DND-41 (cell line): ENCODE measurements around the gene ZIC2.
"Not testable (repeated sequence)": the region's sequence is repeated elsewhere in the genome, so short reads cannot be mapped to it uniquely, and the experiment has no call there.

ENCODE experiments used
- ATAC-seq: fragments of 200-7000 bp; cut with Tn5 transposase; 3 replicates; pipeline ENCODE4 v1.9.1; 2021; ENCODE audit warnings: low read depth; ENCODE audit not compliant: insufficient read depth
- DNase-seq: peaks from one replicate; pipeline ENCODE4 v3.0.0-alpha.2; 2020
- H2AFZ ChIP-seq: 2 replicates; pipeline ENCODE4 v1.6.0; 2012; ENCODE audit warnings: low read depth, low read length
- H3K27ac ChIP-seq: 2 replicates; pipeline ENCODE4 v1.5.1; 2012; ENCODE audit warnings: low read length, inconsistent platforms
- H3K27me3 ChIP-seq: fragments of 200-600 bp; sonication (generic); 2 replicates; pipeline ENCODE4 v1.6.0; 2012; ENCODE audit warnings: low read length, mild to moderate bottlenecking, inconsistent platforms; ENCODE audit not compliant: insufficient read depth, poor library complexity
- H3K36me3 ChIP-seq: 2 replicates; pipeline ENCODE4 v1.5.1; 2012; ENCODE audit warnings: low read length, inconsistent platforms; ENCODE audit not compliant: insufficient read depth
- H3K4me1 ChIP-seq: 2 replicates; pipeline ENCODE4 v1.5.1; 2012; ENCODE audit warnings: mild to moderate bottlenecking, low read length; ENCODE audit not compliant: insufficient read depth
- H3K4me2 ChIP-seq: 2 replicates; pipeline ENCODE4 v1.6.0; 2012; ENCODE audit warnings: mild to moderate bottlenecking, moderate library complexity, low read length, inconsistent platforms; ENCODE audit not compliant: insufficient read depth
- H3K4me3 ChIP-seq, 2 experiments: fragments of 200-600 bp in 1 of 2; shearing (Covaris generic) in 1 of 2; 2 replicates each; pipeline ENCODE4 v1.5.1; 2012 to 2016; ENCODE audit warnings: inconsistent platforms in 2 of 2, low read length in 2 of 2, mild to moderate bottlenecking in 2 of 2, low read depth in 1 of 2, moderate library complexity in 1 of 2
- H3K79me2 ChIP-seq: 2 replicates; pipeline ENCODE4 v1.6.0; 2012; ENCODE audit warnings: low read length, inconsistent platforms; ENCODE audit not compliant: insufficient read depth
- H3K9ac ChIP-seq: 2 replicates; pipeline ENCODE4 v1.6.0; 2012; ENCODE audit warnings: low read depth, mild to moderate bottlenecking, inconsistent platforms, low read length, moderate library complexity
- H3K9me3 ChIP-seq: 2 replicates; pipeline ENCODE4 v1.5.1; 2012; ENCODE audit warnings: low read length, moderate library complexity, mild to moderate bottlenecking, inconsistent platforms; ENCODE audit not compliant: insufficient read depth, severe bottlenecking
- H4K20me1 ChIP-seq: 2 replicates; pipeline ENCODE4 v1.6.0; 2012; ENCODE audit warnings: low read length; ENCODE audit not compliant: insufficient read depth
- CTCF ChIP-seq: IDR thresholded peaks from 2 replicates; pipeline ENCODE4 v1.5.1; 2012; ENCODE audit warnings: borderline replicate concordance, low read length, moderate library complexity, mild to moderate bottlenecking; ENCODE audit not compliant: poor library complexity, severe bottlenecking; ENCODE audit errors: extremely low read depth
- EZH2 ChIP-seq: IDR thresholded peaks from 3 replicates; pipeline ENCODE4 v1.6.1; 2012; ENCODE audit warnings: borderline replicate concordance, low read depth, mild to moderate bottlenecking, moderate library complexity, low read length, inconsistent platforms; ENCODE audit not compliant: severe bottlenecking

Gene ZIC2

GRCh38 chr13:99949679-99950413 is 31.7 kb upstream of the ZIC2 start:
- no peaks in the 10 kb centered on the region for H3K79me2 ChIP-seq

GRCh38 chr13:99951666-99952065 is 29.9 kb upstream of the ZIC2 start:
- not testable (repeated sequence) for H3K4me1 ChIP-seq, H3K9ac ChIP-seq, H3K27ac ChIP-seq, H3K36me3 ChIP-seq, H2AFZ ChIP-seq, H3K79me2 ChIP-seq, ATAC-seq, H3K4me2 ChIP-seq, DNase-seq, H3K9me3 ChIP-seq, H4K20me1 ChIP-seq, H3K4me3 ChIP-seq
- peaks cover 19% of the 10 kb centered on the region for H3K27me3 ChIP-seq

More at GRCh38 chr13:99949679-99950413, 31.7 kb upstream of the ZIC2 start:
- Histone ChIP-seq H2AFZ (no peak overlapping the region), H3K4me1 (no peaks in the 10 kb centered on the region), H3K4me2 (no peak overlapping the region), H3K27ac (no peak overlapping the region), H3K4me3 (no peak overlapping the region), H3K27me3 (peaks cover 16% of the 10 kb centered on the region), H3K36me3 (no peaks in the 10 kb centered on the region), H3K9me3 (no peaks in the 10 kb centered on the region), H3K9ac (no peak overlapping the region), H4K20me1 (no peaks in the 10 kb centered on the region)
- TF ChIP-seq CTCF (no peak), EZH2 (no peak)
- DNase-seq (no peak), ATAC-seq (no peak)

GRCh38 chr13:99953138-99953755 is 28.3 kb upstream of the ZIC2 start:
- H3K27ac ChIP-seq = no peak overlapping the region
- DNase-seq (no peak), ATAC-seq (no peak)
- H3K27me3 ChIP-seq = peaks cover 19% of the 10 kb centered on the region
- TF ChIP-seq CTCF = no peak
- TF ChIP-seq EZH2 = no peak
- H3K4me1 ChIP-seq = no peaks in the 10 kb centered on the region
- no peaks in the 10 kb centered on the region for H4K20me1 ChIP-seq
- no peak overlapping the region for H3K4me3 ChIP-seq
- H2AFZ ChIP-seq = no peak overlapping the region
- no peak overlapping the region for H3K9ac ChIP-seq
- no peaks in the 10 kb centered on the region for H3K36me3 ChIP-seq
- no peaks in the 10 kb centered on the region for H3K9me3 ChIP-seq
- H3K4me2 ChIP-seq = no peak overlapping the region
- H3K79me2 ChIP-seq = no peaks in the 10 kb centered on the region

DNA sequence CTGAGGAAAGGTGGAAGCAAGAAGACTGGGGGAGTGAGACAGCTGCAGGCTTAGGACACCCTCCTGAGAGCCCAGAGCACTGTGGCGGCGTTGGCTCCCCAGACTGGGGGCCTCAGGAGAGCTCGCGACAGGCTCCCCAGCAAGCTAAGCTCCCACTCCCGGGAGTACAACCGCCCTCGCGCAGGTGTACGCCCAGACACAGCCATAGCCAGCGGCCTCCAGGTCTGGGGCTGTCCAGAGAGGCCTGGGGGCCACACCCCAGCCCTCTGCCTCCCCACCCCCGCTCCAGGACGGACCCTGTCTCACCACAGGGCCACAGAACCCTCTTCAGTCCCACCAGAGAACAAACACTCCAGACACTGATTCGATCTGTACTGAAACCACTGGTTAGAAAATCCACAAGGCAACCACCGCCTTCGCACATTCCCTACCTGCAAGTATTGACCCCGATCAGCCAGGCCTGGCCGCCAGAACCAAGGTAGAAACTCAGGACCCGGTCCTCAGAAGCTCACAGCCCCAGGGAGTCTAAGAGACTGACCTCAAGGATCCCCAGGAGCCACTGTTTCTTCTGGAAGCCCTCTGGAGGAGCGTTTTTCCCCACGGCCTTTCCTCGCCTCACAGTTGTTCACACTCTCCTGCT is 26.4 kb upstream of the ZIC2 start:
- Histone ChIP-seq H3K4me2 (no peak overlapping the region), H3K79me2 (no peaks in the 10 kb centered on the region), H2AFZ (no peak overlapping the region), H4K20me1 (no peaks in the 10 kb centered on the region), H3K36me3 (no peaks in the 10 kb centered on the region), H3K9me3 (no peaks in the 10 kb centered on the region), H3K27me3 (peaks cover 8% of the 10 kb centered on the region), H3K4me1 (no peaks in the 10 kb centered on the region), H3K9ac (no peak overlapping the region), H3K27ac (no peak overlapping the region), H3K4me3 (no peak overlapping the region)
- TF ChIP-seq CTCF (no peak), EZH2 (no peak)
- DNase-seq (no peak), ATAC-seq (no peak)
